ENCODE measurements around the gene PRELID2.
"Not testable (repeated sequence)": the region's sequence is repeated elsewhere in the genome, so short reads cannot be mapped to it uniquely, and the experiment has no call there.

PRELID2 gene

DNA sequence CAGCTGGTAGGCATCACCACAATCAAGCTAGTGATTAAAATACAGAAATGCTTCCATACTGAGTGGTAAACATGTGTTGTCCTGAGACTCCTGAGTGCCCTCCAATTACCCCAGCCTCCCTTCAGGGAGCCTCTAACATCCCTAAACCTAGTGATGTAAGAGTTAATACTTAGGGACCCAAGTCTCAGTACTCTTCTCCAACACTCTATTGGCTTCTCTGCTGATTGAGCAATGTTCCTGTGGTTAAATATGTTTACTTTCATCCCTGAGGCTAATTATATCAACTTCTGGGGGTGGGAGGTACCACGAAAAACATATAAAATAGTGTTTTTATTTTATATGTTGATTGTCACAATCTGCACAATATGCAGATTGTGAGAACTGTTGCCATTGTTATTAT, 32.7 kb upstream of the PRELID2 start:
- DNase-seq (ENCODE audit: extremely low spot score), result no peak
- TF ChIP-seq SP1 (IDR thresholded peaks at IDR 0.05) (no peak), FOXM1 (IDR thresholded peaks at IDR 0.05; ENCODE audit: borderline replicate concordance) (no peak), HDGF (IDR thresholded peaks at IDR 0.05; ENCODE audit: borderline replicate concordance) (no peak), L3MBTL2 (conservative IDR thresholded peaks at IDR 0.05) (no peak), TARDBP (IDR thresholded peaks at IDR 0.05) (no peak), BHLHE40 (IDR thresholded peaks at IDR 0.05; ENCODE audit: borderline replicate concordance) (no peak), CTBP1 (IDR thresholded peaks at IDR 0.05; ENCODE audit: borderline replicate concordance) (no peak), ELF4 (IDR thresholded peaks at IDR 0.05) (no peak), NFRKB (IDR thresholded peaks at IDR 0.05) (no peak), LEF1 (IDR thresholded peaks at IDR 0.05; ENCODE audit: borderline replicate concordance) (no peak), ARNT (IDR thresholded peaks at IDR 0.05) (no peak), FOXA1 (IDR thresholded peaks at IDR 0.05) (no peak), FOXK2 (IDR thresholded peaks at IDR 0.05) (no peak), ZNF384 (IDR thresholded peaks at IDR 0.05) (no peak), SUZ12 (IDR thresholded peaks at IDR 0.05) (no peak)
- TF ChIP-seq, protein P1, sequence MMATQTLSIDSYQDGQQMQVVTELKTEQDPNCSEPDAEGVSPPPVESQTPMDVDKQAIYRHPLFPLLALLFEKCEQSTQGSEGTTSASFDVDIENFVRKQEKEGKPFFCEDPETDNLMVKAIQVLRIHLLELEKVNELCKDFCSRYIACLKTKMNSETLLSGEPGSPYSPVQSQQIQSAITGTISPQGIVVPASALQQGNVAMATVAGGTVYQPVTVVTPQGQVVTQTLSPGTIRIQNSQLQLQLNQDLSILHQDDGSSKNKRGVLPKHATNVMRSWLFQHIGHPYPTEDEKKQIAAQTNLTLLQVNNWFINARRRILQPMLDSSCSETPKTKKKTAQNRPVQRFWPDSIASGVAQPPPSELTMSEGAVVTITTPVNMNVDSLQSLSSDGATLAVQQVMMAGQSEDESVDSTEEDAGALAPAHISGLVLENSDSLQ (IDR thresholded peaks at IDR 0.05), result no peak
- ChIA-PET POLR2A (no interaction called here), CTCF (interaction anchor here (1.1 to 1.3 kb wide), 2 partner anchors 17 to 20 kb away, joined by 3 to 6 read pairs; no protein-coding TSS in a partner anchor)

DNA sequence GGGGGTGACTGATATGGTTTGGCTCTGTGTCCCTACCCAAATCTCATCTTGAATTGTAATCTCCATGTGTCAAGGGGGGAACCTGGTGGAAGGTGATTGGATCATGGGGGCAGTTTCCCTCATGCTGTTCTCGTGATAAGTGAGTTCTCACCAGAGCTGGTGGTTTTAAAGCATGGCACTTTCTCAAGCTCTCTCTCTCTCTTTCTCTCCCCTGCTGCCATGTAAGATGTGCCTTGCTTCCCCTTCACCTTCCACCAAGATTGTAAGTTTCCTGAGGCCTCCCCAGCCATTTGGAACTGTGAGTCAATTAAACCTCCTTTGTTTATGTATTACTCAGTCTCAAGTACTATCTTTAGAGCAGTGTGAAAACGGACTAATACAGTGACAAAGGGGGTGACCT, 29.3 kb upstream of the PRELID2 start:
- DNase-seq (ENCODE audit: extremely low spot score); POLR2A ChIA-PET; CTCF ChIA-PET: not testable (repeated sequence)

DNA sequence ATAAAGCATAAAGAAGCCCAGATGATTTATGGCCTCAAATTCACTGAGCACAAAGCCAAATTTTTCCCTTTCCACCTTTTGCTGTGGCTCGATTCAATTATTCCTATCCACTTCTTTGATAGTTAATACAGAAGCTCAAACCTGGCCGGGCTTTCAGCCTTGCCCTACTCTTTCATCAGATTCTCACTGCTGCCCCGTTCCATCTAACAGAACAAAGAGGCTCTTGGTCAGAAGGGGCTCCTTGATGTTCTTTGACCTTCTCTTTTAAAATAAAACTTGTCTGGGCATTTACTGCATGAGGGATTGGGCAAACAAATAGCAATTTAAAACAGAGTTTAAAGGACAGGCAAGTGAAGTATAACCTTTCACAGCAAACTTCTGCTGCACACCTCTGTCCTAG, 27.9 kb upstream of the PRELID2 start:
- CTCF ChIA-PET, result interaction anchor here (1.0 kb wide), 1 partner anchor 9 kb away, joined by 3 read pairs; no protein-coding TSS in a partner anchor
- DNase-seq (ENCODE audit: extremely low spot score), result no peak
- POLR2A ChIA-PET, result no interaction called here
- no peak for TF ChIP-seq BHLHE40 (IDR thresholded peaks at IDR 0.05; ENCODE audit: borderline replicate concordance)
- no peak for TF ChIP-seq ELF4 (IDR thresholded peaks at IDR 0.05)
- TF ChIP-seq SP1 (IDR thresholded peaks at IDR 0.05), result no peak
- TF ChIP-seq TARDBP (IDR thresholded peaks at IDR 0.05), result no peak
- no peak for TF ChIP-seq LEF1 (IDR thresholded peaks at IDR 0.05; ENCODE audit: borderline replicate concordance)

DNA sequence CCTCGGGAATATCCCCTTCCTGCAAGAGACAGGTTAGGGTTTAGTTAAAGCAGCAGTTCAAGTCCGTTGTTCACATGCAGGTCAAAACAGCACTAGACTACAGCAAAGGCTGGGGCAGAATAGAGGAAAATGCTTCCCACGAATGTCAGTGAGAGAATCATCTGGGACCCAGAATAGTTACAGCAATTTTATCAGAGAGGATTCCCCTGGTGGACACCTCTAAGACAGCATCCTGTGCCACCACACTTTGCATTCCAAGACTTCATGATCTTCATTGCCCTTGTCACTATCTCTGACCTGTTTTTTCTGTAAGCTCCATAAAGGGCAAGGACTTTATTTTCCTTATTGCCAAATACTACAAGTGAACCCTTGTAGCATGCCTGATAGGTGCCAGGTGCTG, 24.8 kb upstream of the PRELID2 start:
- TF ChIP-seq SP1 (IDR thresholded peaks at IDR 0.05), result no peak
- TF ChIP-seq NFRKB (IDR thresholded peaks at IDR 0.05), result no peak
- no peak for TF ChIP-seq ELF4 (IDR thresholded peaks at IDR 0.05)
- TF ChIP-seq FOXM1 (IDR thresholded peaks at IDR 0.05; ENCODE audit: borderline replicate concordance), result no peak
- no peak for TF ChIP-seq FOXK2 (IDR thresholded peaks at IDR 0.05)
- TF ChIP-seq, protein P1 (IDR thresholded peaks at IDR 0.05), result no peak
- TF ChIP-seq HDGF (IDR thresholded peaks at IDR 0.05; ENCODE audit: borderline replicate concordance), result no peak
- no peak for TF ChIP-seq L3MBTL2 (conservative IDR thresholded peaks at IDR 0.05)
- no peak for TF ChIP-seq CTBP1 (IDR thresholded peaks at IDR 0.05; ENCODE audit: borderline replicate concordance)
- no peak for TF ChIP-seq ZNF384 (IDR thresholded peaks at IDR 0.05)
- no peak for TF ChIP-seq SUZ12 (IDR thresholded peaks at IDR 0.05)
- no peak for TF ChIP-seq FOXA1 (IDR thresholded peaks at IDR 0.05)
- peak; percentile 20 for DNase-seq (ENCODE audit: extremely low spot score)
- CTCF ChIA-PET, result interaction anchor here (1.2 to 1.5 kb wide), 3 partner anchors 11 to 13 kb away, joined by 3 to 5 read pairs (median 4); partner anchors contain the start of gene GRXCR2
- POLR2A ChIA-PET, result no interaction called here

DNA sequence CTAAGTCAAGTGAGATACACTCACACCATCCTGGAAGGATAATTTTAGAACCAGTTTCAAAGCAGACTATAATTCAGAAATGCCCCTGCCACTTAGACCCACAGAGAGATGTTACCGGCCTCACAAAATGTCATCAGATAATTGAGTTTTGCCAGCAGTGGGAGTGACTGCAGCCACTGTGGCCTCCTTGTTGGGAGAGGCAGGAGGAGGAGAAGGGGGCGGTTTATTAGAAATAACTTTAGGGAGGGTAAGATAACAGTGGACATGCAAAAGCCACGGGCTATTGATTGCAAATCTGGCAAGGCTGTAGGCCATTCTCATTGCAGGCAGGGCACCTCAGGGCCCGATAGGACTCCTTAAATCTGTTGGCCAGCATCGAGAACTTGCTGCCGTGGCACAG, 24.3 kb upstream of the PRELID2 start:
- CTCF ChIA-PET, result interaction anchor here (1.5 kb wide), 1 partner anchor 13 kb away, joined by 4 read pairs; no protein-coding TSS in a partner anchor
- TF ChIP-seq TARDBP (IDR thresholded peaks at IDR 0.05) (no peak), ZNF384 (IDR thresholded peaks at IDR 0.05) (no peak), FOXA1 (IDR thresholded peaks at IDR 0.05) (no peak), NFRKB (IDR thresholded peaks at IDR 0.05) (no peak), FOXM1 (IDR thresholded peaks at IDR 0.05; ENCODE audit: borderline replicate concordance) (no peak), ELF4 (IDR thresholded peaks at IDR 0.05) (no peak), BHLHE40 (IDR thresholded peaks at IDR 0.05; ENCODE audit: borderline replicate concordance) (no peak), FOXK2 (IDR thresholded peaks at IDR 0.05) (no peak), HDGF (IDR thresholded peaks at IDR 0.05; ENCODE audit: borderline replicate concordance) (no peak), SUZ12 (IDR thresholded peaks at IDR 0.05) (no peak)
- TF ChIP-seq, protein P1 (IDR thresholded peaks at IDR 0.05), result no peak
- POLR2A ChIA-PET, result no interaction called here
- no peak for DNase-seq (ENCODE audit: extremely low spot score)

DNA sequence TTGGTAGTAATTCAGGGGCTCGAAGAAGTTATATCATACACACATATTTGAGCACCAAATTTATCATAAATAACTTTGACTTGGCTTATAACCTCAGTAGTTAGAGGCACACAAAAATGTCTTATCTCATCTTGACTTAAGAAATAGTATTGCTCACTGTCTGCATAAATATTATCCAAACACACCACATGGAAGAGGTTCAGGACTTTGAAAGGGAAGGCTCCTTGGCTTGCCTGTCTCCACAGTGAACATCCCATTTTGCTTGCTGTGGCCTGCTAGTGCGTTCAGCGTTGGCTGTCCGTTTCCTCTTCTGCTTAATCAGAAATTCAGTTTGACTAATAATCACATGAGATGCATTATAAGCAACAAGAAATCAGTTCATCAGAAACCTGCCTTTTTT, 23.8 kb upstream of the PRELID2 start:
- DNase-seq (ENCODE audit: extremely low spot score), result no peak
- CTCF ChIA-PET, result no interaction called here

More for the DNA sequence above, 23.8 kb upstream of the PRELID2 start:
- POLR2A ChIA-PET, result no interaction called here
- TF ChIP-seq FOXM1 (IDR thresholded peaks at IDR 0.05; ENCODE audit: borderline replicate concordance) (no peak), ZNF384 (IDR thresholded peaks at IDR 0.05) (no peak), SP1 (IDR thresholded peaks at IDR 0.05) (no peak), ARNT (IDR thresholded peaks at IDR 0.05) (no peak), BHLHE40 (IDR thresholded peaks at IDR 0.05; ENCODE audit: borderline replicate concordance) (no peak), ELF4 (IDR thresholded peaks at IDR 0.05) (no peak), LEF1 (IDR thresholded peaks at IDR 0.05; ENCODE audit: borderline replicate concordance) (no peak), FOXA1 (IDR thresholded peaks at IDR 0.05) (no peak), FOXK2 (IDR thresholded peaks at IDR 0.05) (no peak), CTBP1 (IDR thresholded peaks at IDR 0.05; ENCODE audit: borderline replicate concordance) (no peak), NFRKB (IDR thresholded peaks at IDR 0.05) (no peak), TARDBP (IDR thresholded peaks at IDR 0.05) (no peak), L3MBTL2 (conservative IDR thresholded peaks at IDR 0.05) (no peak), HDGF (IDR thresholded peaks at IDR 0.05; ENCODE audit: borderline replicate concordance) (no peak), SUZ12 (IDR thresholded peaks at IDR 0.05) (no peak)
- TF ChIP-seq, protein P1 (IDR thresholded peaks at IDR 0.05), result no peak

Data from HEK293T (cell line).